HG02981 (cell line): ENCODE measurements around the gene BCAP29.
"Not testable (repeated sequence)": the region's sequence is repeated elsewhere in the genome, so short reads cannot be mapped to it uniquely, and the experiment has no call there.

Experiments
- ATAC-seq: cut with Tn5 transposase; IDR thresholded peaks from one replicate; pipeline ENCODE4 v1.9.1; 2021; ENCODE audit warnings: mild to moderate bottlenecking, moderate library complexity; ENCODE audit not compliant: unreplicated experiment

Gene BCAP29

GRCh38 chr7:107615910-107616680 lies 36.0 kb downstream of the BCAP29 start:
- no peak for ATAC-seq

- ATAC-seq = no peak
Measured at GRCh38 chr7:107622429-107622828, 42.4 kb downstream of the BCAP29 start.

GRCh38 chr7:107622894-107623293 lies 42.8 kb downstream of the BCAP29 start:
- ATAC-seq = no peak

GRCh38 chr7:107627002-107627401 lies 47.0 kb downstream of the BCAP29 start:
- no peak for ATAC-seq

- no peak for ATAC-seq
Measured at GRCh38 chr7:107628461-107629064, 48.5 kb downstream of the BCAP29 start.

- no peak for ATAC-seq
Measured at GRCh38 chr7:107630342-107630741, 50.3 kb downstream of the BCAP29 start.

GRCh38 chr7:107631588-107632491 lies 51.8 kb downstream of the BCAP29 start:
- ATAC-seq = no peak

GRCh38 chr7:107632492-107632865 lies 52.4 kb downstream of the BCAP29 start:
- ATAC-seq = no peak

- ATAC-seq = peak; percentile 92
Measured at GRCh38 chr7:107638594-107638993, 58.5 kb downstream of the BCAP29 start.

- not testable (repeated sequence) for ATAC-seq
Measured at GRCh38 chr7:107639070-107639469, 59.0 kb downstream of the BCAP29 start.

GRCh38 chr7:107641676-107642075 lies 61.6 kb downstream of the BCAP29 start:
- ATAC-seq = no peak

- ATAC-seq = no peak
Measured at GRCh38 chr7:107642501-107642900, 62.5 kb downstream of the BCAP29 start.

- no peak for ATAC-seq
Measured at GRCh38 chr7:107643407-107643806, 63.4 kb downstream of the BCAP29 start.

- ATAC-seq = no peak
Measured at GRCh38 chr7:107643938-107644308, 63.9 kb downstream of the BCAP29 start.

GRCh38 chr7:107644309-107644974 lies 64.4 kb downstream of the BCAP29 start:
- ATAC-seq = no peak

- no peak for ATAC-seq
Measured at GRCh38 chr7:107652642-107653041, 72.6 kb downstream of the BCAP29 start.

GRCh38 chr7:107658467-107658866 lies 78.4 kb downstream of the BCAP29 start:
- ATAC-seq = no peak

GRCh38 chr7:107659666-107660065 lies 79.6 kb downstream of the BCAP29 start:
- ATAC-seq = peak; percentile 36

GRCh38 chr7:107660381-107661080 lies 80.5 kb downstream of the BCAP29 start, which contains the start of gene SLC26A4:
SLC26A4 (plus strand) TSS chr7:107660828; CDS start chr7:107661642, 814 bp downstream.
- peak; percentile 9 for ATAC-seq
